ENCODE results near the gene MTX2. TPM values are rescaled to one million over a fixed set of nuclear protein-coding genes. Genes with fewer than 3 reads are reported as not detected.
"Not testable (repeated sequence)": the region's sequence is repeated elsewhere in the genome, so short reads cannot be mapped to it uniquely, and the experiment has no call there.

MTX2 gene
- total and polyA plus RNA-seq, 2 donors from 2014 or later, result 23.6 to 120 TPM

DNA sequence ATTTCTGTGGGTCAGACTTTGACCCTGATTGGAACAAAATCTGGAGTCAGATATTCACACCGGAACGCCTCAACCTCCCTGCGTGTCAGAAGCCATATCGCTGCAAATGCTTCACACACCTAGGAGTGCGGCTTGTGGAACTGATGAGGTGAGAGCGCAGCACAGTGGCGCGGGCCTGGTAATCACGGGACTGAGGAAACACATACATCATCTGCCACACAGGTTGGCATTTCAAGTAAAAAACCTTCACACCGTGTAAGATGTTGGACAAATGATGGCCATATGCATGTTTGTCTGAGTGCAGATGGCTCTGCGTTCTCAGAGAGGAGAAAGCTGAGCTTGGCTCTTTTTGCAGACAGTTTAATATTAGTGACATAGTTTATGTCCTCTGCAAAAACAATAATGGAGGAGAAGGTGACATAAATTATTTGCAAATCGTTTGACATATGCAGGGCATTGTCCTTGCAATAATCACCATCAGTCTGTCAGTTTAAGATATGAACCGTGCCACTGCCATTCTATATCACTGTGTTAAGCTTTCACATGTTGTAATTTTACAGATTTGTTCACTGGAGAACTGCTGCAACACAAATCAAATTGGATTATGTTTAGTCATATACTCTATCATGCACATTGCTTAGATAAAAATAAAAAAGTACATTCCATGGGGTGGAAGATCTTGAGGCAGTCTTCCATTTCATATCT, 101.4 kb downstream of the MTX2 start:
- FAIRE-seq (no peak), DNase-seq (peak in 3 of 5 donors; percentile 32 to 55 (median 55))
- TF ChIP-seq CTCF (IDR thresholded peaks at IDR 0.05; ENCODE audit: borderline replicate concordance, extremely low read depth, insufficient read depth), result no peak
- H3K27me3 ChIP-seq (ENCODE audit: control insufficient read depth, insufficient read depth, low read length), result no peaks in the 10 kb centered on the region
- intact Hi-C loops (cut with DNase I), result no loop called here
- H3K27ac ChIP-seq (ENCODE audit: low read depth in 2 of 2, low read length in 2 of 2), result no peak overlapping the region
- no peak overlapping the region for H3K9ac ChIP-seq (ENCODE audit: low read length in 3 of 3)
- H3K4me1 ChIP-seq (ENCODE audit: control insufficient read depth in 2 of 3, insufficient read depth in 2 of 3, low read depth in 1 of 3, low read length in 3 of 3), result no peaks in the 10 kb centered on the region
- H3K4me3 ChIP-seq (ENCODE audit: low read length in 3 of 3), result peak overlapping the region in 1 of 3 donors; percentile 14
- no peaks in the 10 kb centered on the region for H3K9me3 ChIP-seq (ENCODE audit: control insufficient read depth in 2 of 3, insufficient read depth in 1 of 3, low read length in 3 of 3)
- no peaks in the 10 kb centered on the region for H3K36me3 ChIP-seq (ENCODE audit: control insufficient read depth in 2 of 3, insufficient read depth in 3 of 3, low read length in 3 of 3)

DNA sequence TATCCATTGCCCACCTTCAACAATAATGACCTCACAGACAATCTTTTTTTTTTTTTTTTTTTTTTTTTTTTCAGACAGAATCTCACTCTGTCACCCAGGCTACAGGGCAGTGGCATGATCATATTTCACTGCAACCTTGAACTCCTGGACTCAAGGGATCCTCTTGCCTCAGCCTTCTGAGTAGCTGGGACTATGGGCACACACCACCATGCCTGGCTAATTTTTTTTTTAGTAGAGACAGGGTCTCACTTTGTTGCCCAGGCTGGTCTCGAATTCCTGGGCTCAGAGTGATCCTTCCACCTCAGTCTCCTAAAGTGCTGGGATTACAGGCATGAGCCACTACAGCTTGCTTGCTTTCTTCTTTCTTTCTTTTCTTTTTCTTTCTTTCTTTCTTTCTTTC, 103.9 kb downstream of the MTX2 start:
- H3K9ac ChIP-seq (ENCODE audit: low read length in 3 of 3); H3K9me3 ChIP-seq (ENCODE audit: control insufficient read depth in 2 of 3, insufficient read depth in 1 of 3, low read length in 3 of 3); FAIRE-seq; H3K27ac ChIP-seq (ENCODE audit: low read depth in 2 of 2, low read length in 2 of 2); H3K27me3 ChIP-seq (ENCODE audit: control insufficient read depth, insufficient read depth, low read length); H3K4me3 ChIP-seq (ENCODE audit: low read length in 3 of 3); H3K36me3 ChIP-seq (ENCODE audit: control insufficient read depth in 2 of 3, insufficient read depth in 3 of 3, low read length in 3 of 3); DNase-seq; intact Hi-C loops (cut with DNase I); H3K4me1 ChIP-seq (ENCODE audit: control insufficient read depth in 2 of 3, insufficient read depth in 2 of 3, low read depth in 1 of 3, low read length in 3 of 3): not testable (repeated sequence)

DNA sequence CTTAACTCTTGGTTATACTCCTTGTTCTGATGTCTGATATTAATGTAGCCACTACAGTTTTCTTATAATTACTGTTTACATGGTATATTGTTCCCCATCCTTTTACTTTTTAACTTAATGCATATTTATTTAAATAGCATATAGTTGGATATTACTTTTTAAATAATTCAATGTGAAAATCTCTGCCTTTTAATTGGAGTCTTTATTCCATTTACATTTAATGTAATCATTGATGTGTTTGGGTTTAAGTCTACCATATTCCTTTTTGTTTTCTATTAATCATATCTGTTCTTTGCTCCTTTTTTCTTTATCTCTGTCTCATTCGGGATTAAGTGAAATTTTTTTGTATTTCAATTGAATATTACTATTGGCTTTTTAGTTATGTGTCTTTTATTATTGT, 109.1 kb downstream of the MTX2 start:
- peak; percentile 19 for FAIRE-seq

DNA sequence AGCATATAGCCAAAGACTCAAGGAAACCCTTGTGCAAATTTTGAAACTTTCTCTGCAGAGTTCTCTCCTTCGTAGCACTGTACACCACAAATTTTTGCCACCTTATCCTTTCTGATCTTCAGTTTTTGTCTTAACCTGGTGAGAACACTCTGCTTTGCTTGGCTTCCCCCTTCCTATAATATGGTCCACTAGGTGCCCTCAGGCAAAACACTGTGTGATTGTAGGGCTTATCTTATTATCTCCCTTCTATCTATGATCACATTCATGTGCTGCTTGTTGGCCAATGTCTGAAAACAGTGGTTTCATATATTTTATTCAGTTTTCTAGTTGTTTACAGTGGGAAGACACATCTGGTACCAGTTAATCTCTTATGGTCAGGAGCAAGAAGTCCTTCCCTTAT, 111.1 kb downstream of the MTX2 start:
- intact Hi-C loops (cut with DNase I), result no loop called here
- no peak overlapping the region for H3K27ac ChIP-seq (ENCODE audit: low read depth in 2 of 2, low read length in 2 of 2)
- TF ChIP-seq CTCF (IDR thresholded peaks at IDR 0.05; ENCODE audit: borderline replicate concordance, extremely low read depth, insufficient read depth), result no peak
- H3K27me3 ChIP-seq (ENCODE audit: control insufficient read depth, insufficient read depth, low read length), result no peaks in the 10 kb centered on the region
- H3K4me1 ChIP-seq (ENCODE audit: control insufficient read depth in 2 of 3, insufficient read depth in 2 of 3, low read depth in 1 of 3, low read length in 3 of 3), result no peaks in the 10 kb centered on the region
- DNase-seq (no peak), FAIRE-seq (no peak)
- no peaks in the 10 kb centered on the region for H3K36me3 ChIP-seq (ENCODE audit: control insufficient read depth in 2 of 3, insufficient read depth in 3 of 3, low read length in 3 of 3)
- H3K9me3 ChIP-seq (ENCODE audit: control insufficient read depth in 2 of 3, insufficient read depth in 1 of 3, low read length in 3 of 3), result peaks cover 0 to 5% (median 0%) of the 10 kb centered on the region in 3 donors
- H3K4me3 ChIP-seq (ENCODE audit: low read length in 3 of 3), result no peak overlapping the region
- H3K9ac ChIP-seq (ENCODE audit: low read length in 3 of 3), result no peak overlapping the region

More for the DNA sequence above, 109.1 kb downstream of the MTX2 start:
- Histone ChIP-seq H3K27ac (ENCODE audit: low read depth in 2 of 2, low read length in 2 of 2) (no peak overlapping the region), H3K9me3 (ENCODE audit: control insufficient read depth in 2 of 3, insufficient read depth in 1 of 3, low read length in 3 of 3) (peaks cover 0 to 5% (median 0%) of the 10 kb centered on the region in 3 donors), H3K27me3 (ENCODE audit: control insufficient read depth, insufficient read depth, low read length) (no peaks in the 10 kb centered on the region), H3K4me1 (ENCODE audit: control insufficient read depth in 2 of 3, insufficient read depth in 2 of 3, low read depth in 1 of 3, low read length in 3 of 3) (no peaks in the 10 kb centered on the region), H3K36me3 (ENCODE audit: control insufficient read depth in 2 of 3, insufficient read depth in 3 of 3, low read length in 3 of 3) (no peaks in the 10 kb centered on the region), H3K9ac (ENCODE audit: low read length in 3 of 3) (no peak overlapping the region), H3K4me3 (ENCODE audit: low read length in 3 of 3) (no peak overlapping the region)
- DNase-seq, result no peak
- no peak for TF ChIP-seq CTCF (IDR thresholded peaks at IDR 0.05; ENCODE audit: borderline replicate concordance, extremely low read depth, insufficient read depth)
- intact Hi-C loops (cut with DNase I), result no loop called here
